HEK293 (cell line): ENCODE measurements around the gene BICRA.

Experiments used
- AEBP2 ChIP-seq: fragments of 450-650 bp; formaldehyde crosslinking; IDR thresholded peaks from 2 replicates; pipeline ENCODE4 v1.5.1; 2016; ENCODE audit warnings: missing biosample characterization, missing genetic modification characterization, borderline replicate concordance
- CTCF ChIP-seq: fragments of 450-650 bp; formaldehyde crosslinking; IDR thresholded peaks from 2 replicates; pipeline ENCODE4 v1.5.1; 2016; ENCODE audit warnings: missing biosample characterization, missing genetic modification characterization
- REST ChIP-seq: fragments of 450-650 bp; formaldehyde crosslinking; IDR thresholded peaks from 2 replicates; pipeline ENCODE4 v1.5.1; 2016; ENCODE audit warnings: missing biosample characterization, missing genetic modification characterization
- SETDB1 ChIP-seq: IDR thresholded peaks from one replicate; pipeline ENCODE4 v1.6.1; 2017; ENCODE audit warnings: mild to moderate bottlenecking, low read length, moderate library complexity, mixed read lengths; ENCODE audit not compliant: insufficient read length
- YY1 ChIP-seq: fragments of 450-650 bp; formaldehyde crosslinking; IDR thresholded peaks from 2 replicates; pipeline ENCODE4 v1.5.1; 2018; ENCODE audit warnings: missing biosample characterization, missing genetic modification characterization
- ZBTB17 ChIP-seq: fragments of 450-650 bp; formaldehyde crosslinking; IDR thresholded peaks from 2 replicates; pipeline ENCODE4 v1.5.1; 2016; ENCODE audit warnings: missing biosample characterization, missing genetic modification characterization
- ZFP3 ChIP-seq: fragments of 450-650 bp; formaldehyde crosslinking; IDR thresholded peaks from 2 replicates; pipeline ENCODE4 v1.5.1; 2016; ENCODE audit warnings: low read depth, missing biosample characterization, missing genetic modification characterization
- ZNF174 ChIP-seq: fragments of 450-650 bp; formaldehyde crosslinking; IDR thresholded peaks from 2 replicates; pipeline ENCODE4 v1.5.0; 2017; ENCODE audit warnings: missing biosample characterization, mild to moderate bottlenecking, missing genetic modification characterization
- ZNF24 ChIP-seq: fragments of 450-650 bp; formaldehyde crosslinking; IDR thresholded peaks from 2 replicates; pipeline ENCODE4 v1.5.1; 2016; ENCODE audit warnings: missing biosample characterization, missing genetic modification characterization
- ZNF324 ChIP-seq: fragments of 450-650 bp; formaldehyde crosslinking; IDR thresholded peaks from 2 replicates; pipeline ENCODE4 v1.5.1; 2016; ENCODE audit warnings: missing biosample characterization, missing genetic modification characterization
- ZNF510 ChIP-seq: fragments of 450-650 bp; formaldehyde crosslinking; IDR thresholded peaks from 2 replicates; pipeline ENCODE4 v1.5.1; 2018; ENCODE audit warnings: mild to moderate bottlenecking, missing genetic modification characterization, missing biosample characterization; ENCODE audit not compliant: insufficient replicate concordance
- ZNF514 ChIP-seq: fragments of 450-650 bp; formaldehyde crosslinking; IDR thresholded peaks from 2 replicates; pipeline ENCODE4 v1.5.1; 2016; ENCODE audit warnings: missing biosample characterization, missing genetic modification characterization
- ZNF596 ChIP-seq: fragments of 450-650 bp; IDR thresholded peaks from 2 replicates; pipeline ENCODE4 v1.5.0; 2018; ENCODE audit warnings: missing biosample characterization, mild to moderate bottlenecking, missing genetic modification characterization, moderate library complexity
- ZXDB ChIP-seq: fragments of 450-650 bp; formaldehyde crosslinking; IDR thresholded peaks from 2 replicates; pipeline ENCODE4 v1.5.1; 2016; ENCODE audit warnings: missing biosample characterization, missing genetic modification characterization

GRCh38 chr19:47680858-47681332 lies 72.0 kb downstream of the BICRA start:
- TF ChIP-seq YY1 (tag by site-specific recombination) (no peak), ZXDB (no peak), REST (no peak), CTCF (tag by site-specific recombination) (no peak), ZBTB17 (tag by site-specific recombination) (no peak), ZNF596 (tag by site-specific recombination) (no peak), ZNF324 (no peak), ZNF24 (tag by site-specific recombination) (no peak), AEBP2 (tag by site-specific recombination) (no peak), ZNF174 (tag by site-specific recombination) (no peak), ZNF510 (tag by site-specific recombination) (no peak), ZFP3 (tag by site-specific recombination) (no peak), ZNF514 (tag by site-specific recombination) (no peak), SETDB1 (no peak)
